ENCODE data around the gene PELI2.

DNA sequence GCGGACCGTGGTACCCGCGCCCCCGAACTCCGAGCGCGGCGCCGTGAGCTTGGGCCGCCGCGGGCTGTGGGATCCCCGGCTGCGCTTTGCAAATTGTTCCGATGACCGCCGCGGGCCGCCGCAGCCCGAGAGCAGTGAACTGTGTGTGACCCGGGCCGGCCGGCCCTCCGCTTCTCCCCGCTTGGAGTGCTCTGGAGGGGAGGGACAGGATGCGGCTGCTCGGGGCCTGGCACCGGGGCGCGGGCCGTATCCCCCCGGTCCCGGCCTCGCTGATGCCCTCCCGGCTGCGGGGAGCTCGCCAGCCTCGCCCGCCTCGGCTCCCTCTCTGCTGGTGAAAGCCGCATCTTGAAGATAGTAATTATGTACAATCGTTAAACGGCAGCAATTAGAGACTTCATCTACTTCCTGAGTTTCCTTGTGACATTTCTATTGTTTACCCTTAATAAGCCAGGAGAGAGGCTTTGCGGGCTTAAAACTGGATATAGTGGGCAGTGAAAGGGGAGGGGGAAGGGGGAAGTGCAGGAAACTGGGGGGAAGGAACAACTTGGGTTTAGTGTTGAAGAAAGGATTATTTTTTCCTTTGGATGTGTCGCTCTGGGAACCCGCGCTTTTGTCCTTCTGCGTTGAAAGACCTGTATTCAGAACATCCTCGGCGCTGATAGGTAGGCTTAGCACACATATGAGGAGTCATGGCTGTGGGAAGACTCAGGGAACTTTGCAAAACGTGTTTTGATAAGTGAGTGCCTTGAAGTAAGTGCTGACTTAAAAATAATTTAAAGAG, 1.2 kb downstream of the PELI2 start:
- TF ChIP-seq, protein P1, sequence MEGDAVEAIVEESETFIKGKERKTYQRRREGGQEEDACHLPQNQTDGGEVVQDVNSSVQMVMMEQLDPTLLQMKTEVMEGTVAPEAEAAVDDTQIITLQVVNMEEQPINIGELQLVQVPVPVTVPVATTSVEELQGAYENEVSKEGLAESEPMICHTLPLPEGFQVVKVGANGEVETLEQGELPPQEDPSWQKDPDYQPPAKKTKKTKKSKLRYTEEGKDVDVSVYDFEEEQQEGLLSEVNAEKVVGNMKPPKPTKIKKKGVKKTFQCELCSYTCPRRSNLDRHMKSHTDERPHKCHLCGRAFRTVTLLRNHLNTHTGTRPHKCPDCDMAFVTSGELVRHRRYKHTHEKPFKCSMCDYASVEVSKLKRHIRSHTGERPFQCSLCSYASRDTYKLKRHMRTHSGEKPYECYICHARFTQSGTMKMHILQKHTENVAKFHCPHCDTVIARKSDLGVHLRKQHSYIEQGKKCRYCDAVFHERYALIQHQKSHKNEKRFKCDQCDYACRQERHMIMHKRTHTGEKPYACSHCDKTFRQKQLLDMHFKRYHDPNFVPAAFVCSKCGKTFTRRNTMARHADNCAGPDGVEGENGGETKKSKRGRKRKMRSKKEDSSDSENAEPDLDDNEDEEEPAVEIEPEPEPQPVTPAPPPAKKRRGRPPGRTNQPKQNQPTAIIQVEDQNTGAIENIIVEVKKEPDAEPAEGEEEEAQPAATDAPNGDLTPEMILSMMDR (IDR thresholded peaks at IDR 0.05): no peak
- no peak for TF ChIP-seq POLR2A (IDR thresholded peaks at IDR 0.05)

Measured in ovary (tissue), 3 donors.